HEK293T (cell line): ENCODE data around the gene DSN1.

Source experiments
- ARNT ChIP-seq: fragments of 450-650 bp; IDR thresholded peaks from 2 replicates; pipeline ENCODE4 v1.6.1; 2017; ENCODE audit warnings: mild to moderate bottlenecking
- CTBP1 ChIP-seq: fragments of 450-650 bp; IDR thresholded peaks from 2 replicates; pipeline ENCODE4 v1.6.1; 2016; ENCODE audit warnings: borderline replicate concordance
- ELF4 ChIP-seq: fragments of 450-650 bp; IDR thresholded peaks from 2 replicates; pipeline ENCODE4 v1.6.1; 2017; ENCODE audit warnings: antibody characterized with exemption
- FOXA1 ChIP-seq: fragments of 450-650 bp; IDR thresholded peaks from 2 replicates; pipeline ENCODE4 v1.6.1; 2016; ENCODE audit warnings: mild to moderate bottlenecking
- FOXK2 ChIP-seq: fragments of 450-650 bp; IDR thresholded peaks from 2 replicates; pipeline ENCODE4 v1.6.1; 2016; ENCODE audit warnings: mild to moderate bottlenecking
- FOXM1 ChIP-seq: fragments of 450-650 bp; IDR thresholded peaks from 2 replicates; pipeline ENCODE4 v1.6.1; 2017; ENCODE audit warnings: mild to moderate bottlenecking, borderline replicate concordance
- HDGF ChIP-seq: fragments of 450-650 bp; IDR thresholded peaks from 2 replicates; pipeline ENCODE4 v1.6.1; 2017; ENCODE audit warnings: antibody characterized with exemption, borderline replicate concordance
- LEF1 ChIP-seq: fragments of 450-650 bp; IDR thresholded peaks from 2 replicates; pipeline ENCODE4 v1.6.1; 2017; ENCODE audit warnings: mild to moderate bottlenecking, borderline replicate concordance
- SP1 ChIP-seq: fragments of 450-650 bp; IDR thresholded peaks from 2 replicates; pipeline ENCODE4 v1.6.1; 2017
- SUZ12 ChIP-seq: fragments of 450-650 bp; IDR thresholded peaks from 2 replicates; pipeline ENCODE4 v1.6.1; 2016; ENCODE audit warnings: mild to moderate bottlenecking
- TARDBP ChIP-seq: fragments of 450-650 bp; IDR thresholded peaks from 2 replicates; pipeline ENCODE4 v1.6.1; 2016
- TF ChIP-seq, protein P1 (sequence below): fragments of 450-650 bp; IDR thresholded peaks from 2 replicates; pipeline ENCODE4 v1.6.1; 2016

GRCh38 chr20:36758276-36758675 lies 15.3 kb downstream of the DSN1 start:
- TF ChIP-seq FOXM1 (no peak), FOXA1 (no peak), HDGF (no peak), SP1 (no peak), FOXK2 (no peak), SUZ12 (no peak), CTBP1 (no peak), LEF1 (no peak), ELF4 (no peak), TARDBP (no peak), ARNT (no peak)
- TF ChIP-seq, protein P1, sequence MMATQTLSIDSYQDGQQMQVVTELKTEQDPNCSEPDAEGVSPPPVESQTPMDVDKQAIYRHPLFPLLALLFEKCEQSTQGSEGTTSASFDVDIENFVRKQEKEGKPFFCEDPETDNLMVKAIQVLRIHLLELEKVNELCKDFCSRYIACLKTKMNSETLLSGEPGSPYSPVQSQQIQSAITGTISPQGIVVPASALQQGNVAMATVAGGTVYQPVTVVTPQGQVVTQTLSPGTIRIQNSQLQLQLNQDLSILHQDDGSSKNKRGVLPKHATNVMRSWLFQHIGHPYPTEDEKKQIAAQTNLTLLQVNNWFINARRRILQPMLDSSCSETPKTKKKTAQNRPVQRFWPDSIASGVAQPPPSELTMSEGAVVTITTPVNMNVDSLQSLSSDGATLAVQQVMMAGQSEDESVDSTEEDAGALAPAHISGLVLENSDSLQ: no peak
